SK-N-SH (cell line): ENCODE measurements around the gene ARHGAP40.

Experiments
- EP300 ChIP-seq, 2 experiments: IDR thresholded peaks; 2 replicates each; pipeline versions ENCODE4 v1.4.0 to v1.6.1; 2012; ENCODE audit warnings: borderline replicate concordance in 1 of 2, low read depth in 1 of 2, low read length in 1 of 2
- EZH2phosphoT487 ChIP-seq: fragments of 200-600 bp; sonication (generic); IDR thresholded peaks from 2 replicates; pipeline ENCODE4 v1.6.1; 2017; ENCODE audit warnings: low read depth, mixed run types, mild to moderate bottlenecking, antibody characterized with exemption, moderate library complexity, borderline replicate concordance
- GABPA ChIP-seq: IDR thresholded peaks from 2 replicates; pipeline ENCODE4 v1.4.0; 2012; ENCODE audit warnings: low read depth, mild to moderate bottlenecking
- MEF2A ChIP-seq: IDR thresholded peaks from 2 replicates; pipeline ENCODE4 v1.4.0; 2012; ENCODE audit warnings: low read depth, borderline replicate concordance
- RCOR1 ChIP-seq: fragments of 150-350 bp; IDR thresholded peaks from 2 replicates; pipeline ENCODE4 v1.6.1; 2017; ENCODE audit warnings: antibody characterized with exemption, low read length
- RFX5 ChIP-seq: IDR thresholded peaks from 2 replicates; pipeline ENCODE4 v1.6.1; 2012; ENCODE audit warnings: mild to moderate bottlenecking, improper control_type of control experiment, low read length
- SIN3A ChIP-seq: IDR thresholded peaks from 2 replicates; pipeline ENCODE4 v1.6.1; 2012; ENCODE audit warnings: low read depth, mild to moderate bottlenecking, low read length, moderate library complexity, borderline replicate concordance
- TF ChIP-seq, protein P1 (sequence below): fragments of 200-600 bp; sonication (generic); IDR thresholded peaks from 2 replicates; pipeline ENCODE4 v1.6.1; 2017; ENCODE audit warnings: antibody characterized with exemption, mild to moderate bottlenecking, moderate library complexity

- TF ChIP-seq EP300 (IDR thresholded peaks at IDR 0.05; ENCODE audit: borderline replicate concordance in 1 of 2, low read depth in 1 of 2, low read length in 1 of 2) (no peak), SIN3A (no peak), GABPA (no peak), RFX5 (no peak), MEF2A (no peak), EZH2phosphoT487 (no peak), RCOR1 (no peak)
- TF ChIP-seq, protein P1, sequence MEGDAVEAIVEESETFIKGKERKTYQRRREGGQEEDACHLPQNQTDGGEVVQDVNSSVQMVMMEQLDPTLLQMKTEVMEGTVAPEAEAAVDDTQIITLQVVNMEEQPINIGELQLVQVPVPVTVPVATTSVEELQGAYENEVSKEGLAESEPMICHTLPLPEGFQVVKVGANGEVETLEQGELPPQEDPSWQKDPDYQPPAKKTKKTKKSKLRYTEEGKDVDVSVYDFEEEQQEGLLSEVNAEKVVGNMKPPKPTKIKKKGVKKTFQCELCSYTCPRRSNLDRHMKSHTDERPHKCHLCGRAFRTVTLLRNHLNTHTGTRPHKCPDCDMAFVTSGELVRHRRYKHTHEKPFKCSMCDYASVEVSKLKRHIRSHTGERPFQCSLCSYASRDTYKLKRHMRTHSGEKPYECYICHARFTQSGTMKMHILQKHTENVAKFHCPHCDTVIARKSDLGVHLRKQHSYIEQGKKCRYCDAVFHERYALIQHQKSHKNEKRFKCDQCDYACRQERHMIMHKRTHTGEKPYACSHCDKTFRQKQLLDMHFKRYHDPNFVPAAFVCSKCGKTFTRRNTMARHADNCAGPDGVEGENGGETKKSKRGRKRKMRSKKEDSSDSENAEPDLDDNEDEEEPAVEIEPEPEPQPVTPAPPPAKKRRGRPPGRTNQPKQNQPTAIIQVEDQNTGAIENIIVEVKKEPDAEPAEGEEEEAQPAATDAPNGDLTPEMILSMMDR, result no peak
Observed at GRCh38 chr20:38607351-38607750, 5.7 kb downstream of the ARHGAP40 start.
